ENCODE data around the gene NPFF. TPM values are rescaled to one million over a fixed set of nuclear protein-coding genes. Genes with fewer than 3 reads are reported as not detected.

NPFF gene
- total RNA-seq, 4 donors from 2014 or later: 0.70 TPM; not detected in 3

- Histone ChIP-seq H3K27ac (no peak overlapping the region), H3K27me3 (no peaks in the 10 kb centered on the region), H3K36me3 (peaks cover 28 to 100% (median 51%) of the 10 kb centered on the region in 3 donors), H3K9me3 (no peaks in the 10 kb centered on the region), H3K4me1 (no peaks in the 10 kb centered on the region), H3K4me3 (no peak overlapping the region)
- WGBS, 2 donors: 92 to 96% methylated on average over 3 of the region's 3 CpGs
- TF ChIP-seq, protein P1, sequence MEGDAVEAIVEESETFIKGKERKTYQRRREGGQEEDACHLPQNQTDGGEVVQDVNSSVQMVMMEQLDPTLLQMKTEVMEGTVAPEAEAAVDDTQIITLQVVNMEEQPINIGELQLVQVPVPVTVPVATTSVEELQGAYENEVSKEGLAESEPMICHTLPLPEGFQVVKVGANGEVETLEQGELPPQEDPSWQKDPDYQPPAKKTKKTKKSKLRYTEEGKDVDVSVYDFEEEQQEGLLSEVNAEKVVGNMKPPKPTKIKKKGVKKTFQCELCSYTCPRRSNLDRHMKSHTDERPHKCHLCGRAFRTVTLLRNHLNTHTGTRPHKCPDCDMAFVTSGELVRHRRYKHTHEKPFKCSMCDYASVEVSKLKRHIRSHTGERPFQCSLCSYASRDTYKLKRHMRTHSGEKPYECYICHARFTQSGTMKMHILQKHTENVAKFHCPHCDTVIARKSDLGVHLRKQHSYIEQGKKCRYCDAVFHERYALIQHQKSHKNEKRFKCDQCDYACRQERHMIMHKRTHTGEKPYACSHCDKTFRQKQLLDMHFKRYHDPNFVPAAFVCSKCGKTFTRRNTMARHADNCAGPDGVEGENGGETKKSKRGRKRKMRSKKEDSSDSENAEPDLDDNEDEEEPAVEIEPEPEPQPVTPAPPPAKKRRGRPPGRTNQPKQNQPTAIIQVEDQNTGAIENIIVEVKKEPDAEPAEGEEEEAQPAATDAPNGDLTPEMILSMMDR (IDR thresholded peaks at IDR 0.05): no peak
- no peak for TF ChIP-seq POLR2A (IDR thresholded peaks at IDR 0.05)
- intact Hi-C loops (cut with DNase I): no loop called here
- DNase-seq: no peak
Measured at GRCh38 chr12:53523131-53523530, 15.8 kb upstream of the NPFF start.

DNA sequence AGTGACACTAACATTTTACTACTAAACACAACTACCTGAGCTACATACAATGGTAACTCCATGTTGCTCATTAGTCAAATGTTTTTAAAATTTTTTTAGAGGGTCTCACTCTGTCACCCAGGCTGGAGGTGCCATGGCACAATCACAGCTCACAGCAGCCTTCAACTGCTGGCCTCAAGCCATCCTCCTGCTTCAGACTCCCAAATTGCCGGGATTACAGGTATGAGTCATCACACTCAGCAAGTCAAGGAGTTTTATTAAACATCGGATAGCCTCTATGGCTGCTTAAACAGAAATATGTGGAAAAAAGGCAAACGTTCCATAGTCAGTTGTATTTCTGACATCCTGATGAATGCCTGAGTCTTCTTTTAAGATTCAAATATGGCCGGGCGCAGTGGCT, 11.1 kb upstream of the NPFF start:
- peaks cover 36 to 100% (median 67%) of the 10 kb centered on the region in 3 donors for H3K36me3 ChIP-seq
- intact Hi-C loops (cut with DNase I): no loop called here
- no peak for DNase-seq

GRCh38 chr12:53516758-53517455, 9.6 kb upstream of the NPFF start:
- Histone ChIP-seq H3K4me3 (no peak overlapping the region), H3K36me3 (peaks cover 30 to 100% (median 62%) of the 10 kb centered on the region in 3 donors), H3K27me3 (no peaks in the 10 kb centered on the region), H3K27ac (no peak overlapping the region), H3K4me1 (no peaks in the 10 kb centered on the region), H3K9me3 (no peaks in the 10 kb centered on the region)
- 83 to 84% methylated on average over 5 to 9 of the region's 13 CpGs for WGBS, 2 donors
- TF ChIP-seq POLR2A (IDR thresholded peaks at IDR 0.05): no peak
- TF ChIP-seq, protein P1 (IDR thresholded peaks at IDR 0.05): no peak
- DNase-seq: no peak
- intact Hi-C loops (cut with DNase I): no loop called here

More for the DNA sequence above, 11.1 kb upstream of the NPFF start:
- WGBS, 2 donors: 57 to 72% methylated on average over 5 of the region's 5 CpGs
- TF ChIP-seq, protein P1 (IDR thresholded peaks at IDR 0.05): no peak
- TF ChIP-seq POLR2A (IDR thresholded peaks at IDR 0.05): no peak
- H3K9me3 ChIP-seq: no peaks in the 10 kb centered on the region
- no peaks in the 10 kb centered on the region for H3K27me3 ChIP-seq
- no peak overlapping the region for H3K27ac ChIP-seq
- H3K4me3 ChIP-seq: no peak overlapping the region
- H3K4me1 ChIP-seq: no peaks in the 10 kb centered on the region

- Histone ChIP-seq H3K27ac (no peak overlapping the region), H3K4me1 (no peaks in the 10 kb centered on the region), H3K4me3 (no peak overlapping the region), H3K36me3 (peaks cover 30 to 100% (median 64%) of the 10 kb centered on the region in 3 donors), H3K9me3 (no peaks in the 10 kb centered on the region), H3K27me3 (no peaks in the 10 kb centered on the region)
- TF ChIP-seq, protein P1 (IDR thresholded peaks at IDR 0.05): no peak
- TF ChIP-seq POLR2A (IDR thresholded peaks at IDR 0.05): no peak
- intact Hi-C loops (cut with DNase I): no loop called here
- 81 to 89% methylated on average over 2 of the region's 2 CpGs for WGBS, 2 donors
- DNase-seq: no peak
Measured at GRCh38 chr12:53515291-53515680, 8.0 kb upstream of the NPFF start.

DNA sequence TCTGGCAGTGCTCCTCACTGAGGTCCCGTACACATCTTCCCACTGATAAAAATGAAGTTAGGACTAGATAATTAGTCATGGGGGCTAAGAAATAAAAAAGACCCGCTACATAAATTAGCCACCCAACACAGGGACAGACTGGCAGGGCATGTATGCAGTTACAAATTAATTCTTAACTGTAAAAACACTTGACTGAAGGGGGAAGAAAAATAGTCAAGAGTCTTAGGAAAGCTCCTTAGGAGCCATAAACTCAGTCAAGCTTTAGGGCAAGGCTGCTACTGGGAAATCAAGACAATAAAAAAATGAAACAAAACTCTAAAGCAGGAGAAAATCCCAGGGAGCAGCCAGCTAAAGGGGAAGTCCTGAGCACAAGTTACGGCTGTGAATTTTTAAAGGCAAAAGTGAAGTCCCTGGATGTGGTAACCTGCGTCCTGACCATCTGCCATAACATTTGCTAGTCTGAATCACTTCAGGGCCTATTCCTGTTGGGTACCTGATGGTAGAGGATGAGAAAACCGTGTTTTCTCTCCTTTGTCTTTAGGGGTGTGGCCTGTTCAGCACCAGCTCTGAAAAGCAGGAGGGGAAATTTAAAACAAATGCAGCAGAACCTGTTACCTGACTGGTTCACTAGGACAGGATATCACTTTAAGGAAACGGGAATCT, 7.5 kb upstream of the NPFF start:
- 64 to 83% methylated on average over 6 of the region's 6 CpGs for WGBS, 2 donors
- no peaks in the 10 kb centered on the region for H3K4me1 ChIP-seq
- H3K27me3 ChIP-seq: no peaks in the 10 kb centered on the region
- intact Hi-C loops (cut with DNase I): no loop called here
- H3K36me3 ChIP-seq: peaks cover 30 to 100% (median 59%) of the 10 kb centered on the region in 3 donors
- no peak for TF ChIP-seq POLR2A (IDR thresholded peaks at IDR 0.05)
- TF ChIP-seq, protein P1 (IDR thresholded peaks at IDR 0.05): no peak
- H3K27ac ChIP-seq: no peak overlapping the region
- no peak overlapping the region for H3K4me3 ChIP-seq
- no peak for DNase-seq
- no peaks in the 10 kb centered on the region for H3K9me3 ChIP-seq

Data from esophagus squamous epithelium (tissue), 5 donors.